T47D (cell line): Measurements from ENCODE around the gene MRPL46.
A peak's percentile ranks its signal among the peaks of the same experiment; 100 is the strongest.
"Not testable (repeated sequence)": the region's sequence is repeated elsewhere in the genome, so short reads cannot be mapped to it uniquely, and the experiment has no call there.

Experiments
- DNase-seq, 2 experiments: peaks; one replicate each; pipeline versions ENCODE4 v3.0.0 to v3.0.0-alpha.2; 2011 to 2012; ENCODE audit warnings: low read depth in 1 of 2, low spot score in 1 of 2
- JUND ChIP-seq: IDR thresholded peaks from 2 replicates; pipeline ENCODE4 v1.6.1; 2012; ENCODE audit warnings: low read depth
- in situ Hi-C: cut with HindIII; loops from 2 replicates; pipeline ENCODE4 v1.10.0; 2016; ENCODE audit warnings: low sequenced_read_pairs, low pct_unique_long_range_greater_than_20kb

Gene MRPL46

GRCh38 chr15:88472225-88472624 lies 5.0 kb upstream of the MRPL46 start:
- in situ Hi-C loops: no loop called here
- TF ChIP-seq JUND: no peak
- no peak for DNase-seq

- in situ Hi-C loops: no loop called here
- no peak for TF ChIP-seq JUND
- no peak for DNase-seq
Measured at GRCh38 chr15:88470625-88471372, 3.6 kb upstream of the MRPL46 start.

GRCh38 chr15:88469321-88469720 lies 2.1 kb upstream of the MRPL46 start:
- in situ Hi-C loops: no loop called here
- no peak for TF ChIP-seq JUND
- no peak for DNase-seq

DNA sequence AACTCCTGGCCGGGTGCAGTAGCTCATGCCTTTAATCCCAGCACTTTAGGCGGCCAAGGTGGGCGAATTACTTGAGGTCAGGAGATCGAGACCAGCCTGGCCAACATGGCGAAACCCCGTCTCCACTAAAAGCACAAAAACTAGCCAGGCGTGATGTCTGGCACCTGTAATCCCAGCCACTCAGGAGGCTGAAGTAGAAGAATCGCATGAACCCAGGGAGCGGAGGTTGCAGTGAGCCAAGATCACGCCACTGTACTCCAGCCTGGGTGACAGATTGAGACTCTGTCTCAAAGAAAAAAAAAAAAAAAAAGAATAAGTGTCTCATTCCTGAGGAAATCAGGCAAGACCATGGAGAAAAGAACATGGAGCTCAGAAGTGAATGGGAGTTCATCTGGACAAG lies 1.5 kb upstream of the MRPL46 start:
- DNase-seq, in situ Hi-C loops: not testable (repeated sequence)

GRCh38 chr15:88467935-88468528 lies 844 bp upstream of the MRPL46 start:
- peak in 1 of 2 experiments; percentile 23 for DNase-seq
- in situ Hi-C loops: no loop called here
- no peak for TF ChIP-seq JUND

GRCh38 chr15:88465633-88466224 lies 1.5 kb downstream of the MRPL46 start:
- TF ChIP-seq JUND: no peak
- peak in 1 of 2 experiments; percentile 43 for DNase-seq
- in situ Hi-C loops: no loop called here

- TF ChIP-seq JUND: no peak
- in situ Hi-C loops: no loop called here
- DNase-seq: no peak
Measured at GRCh38 chr15:88463870-88464532, 3.2 kb downstream of the MRPL46 start.

DNA sequence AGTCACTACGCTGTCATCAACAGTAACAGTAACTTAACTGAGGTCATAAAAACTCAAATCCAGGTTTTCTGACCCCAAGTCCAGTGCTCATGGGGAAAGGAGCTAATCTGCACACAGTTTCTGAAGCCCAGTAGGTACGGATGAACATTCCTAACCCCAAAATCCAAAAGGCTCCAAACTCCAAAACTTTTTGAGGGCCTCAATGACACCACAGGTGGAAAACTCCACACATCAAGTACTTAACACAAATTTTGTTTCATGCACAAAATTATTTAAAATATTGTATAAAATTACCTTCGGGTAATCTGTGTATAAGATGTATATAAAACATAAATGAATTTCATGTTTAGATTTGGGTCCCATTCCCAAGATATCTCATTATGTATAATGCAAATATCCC lies 10.5 kb downstream of the MRPL46 start:
- TF ChIP-seq JUND: no peak
- in situ Hi-C loops: no loop called here
- DNase-seq: no peak

GRCh38 chr15:88454867-88455810 lies 12.0 kb downstream of the MRPL46 start:
- DNase-seq: peak; percentile 47 to 82
- TF ChIP-seq JUND: no peak
- in situ Hi-C loops: no loop called here

- in situ Hi-C loops: no loop called here
- no peak for DNase-seq
- no peak for TF ChIP-seq JUND
Measured at GRCh38 chr15:88454236-88454635, 13.0 kb downstream of the MRPL46 start.

- DNase-seq: no peak
- TF ChIP-seq JUND: no peak
- in situ Hi-C loops: no loop called here
Measured at GRCh38 chr15:88453651-88454050, 13.5 kb downstream of the MRPL46 start.
